Activated T-helper 17 cell treated with anti-CD3 and anti-CD28 coated beads, Interleukin-2, amount 50 U/mL, for 72 hours (primary cell): ENCODE results near the gene CCDC30. TPM values are rescaled to one million over a fixed set of nuclear protein-coding genes. Genes with fewer than 3 reads are reported as not detected.
"Not testable (repeated sequence)": the region's sequence is repeated elsewhere in the genome, so short reads cannot be mapped to it uniquely, and the experiment has no call there.

Experiments used
- ATAC-seq: fragments of 150-1000 bp; cut with Tn5 transposase; replicated peaks from 2 replicates; pipeline ENCODE4 v1.10.0; 2021; ENCODE audit warnings: mild to moderate bottlenecking, moderate library complexity
- H3K27ac Mint-ChIP-seq: one replicate; pipeline ENCODE4 v1.8.0; 2022; ENCODE audit warnings: mixed read lengths
- H3K27me3 Mint-ChIP-seq: one replicate; pipeline ENCODE4 v1.8.0; 2022; ENCODE audit warnings: mixed read lengths
- H3K36me3 Mint-ChIP-seq: one replicate; pipeline ENCODE4 v1.8.0; 2022; ENCODE audit warnings: low read depth, mild to moderate bottlenecking, mixed read lengths
- H3K4me1 Mint-ChIP-seq: one replicate; pipeline ENCODE4 v1.8.0; 2022; ENCODE audit warnings: mixed read lengths
- H3K4me3 Mint-ChIP-seq: one replicate; pipeline ENCODE4 v1.8.0; 2022; ENCODE audit warnings: mild to moderate bottlenecking, mixed read lengths
- H3K9me3 Mint-ChIP-seq: one replicate; pipeline ENCODE4 v1.8.0; 2022; ENCODE audit warnings: mixed read lengths
- total RNA-seq, 2 donors: library from RNA; stranded (reverse); gene quantifications; one replicate each; pipeline ENCODE4 v1.2.3, GENCODE V29; 2022

CCDC30 gene
- total RNA-seq, 2 donors from 2014 or later, result 2.4 to 5.2 TPM

- no peak for ATAC-seq
- no peaks in the 10 kb centered on the region for H3K36me3 Mint-ChIP-seq
These were observed 138.4 kb downstream of the CCDC30 start for GRCh38 chr1:42601472-42601871.

DNA sequence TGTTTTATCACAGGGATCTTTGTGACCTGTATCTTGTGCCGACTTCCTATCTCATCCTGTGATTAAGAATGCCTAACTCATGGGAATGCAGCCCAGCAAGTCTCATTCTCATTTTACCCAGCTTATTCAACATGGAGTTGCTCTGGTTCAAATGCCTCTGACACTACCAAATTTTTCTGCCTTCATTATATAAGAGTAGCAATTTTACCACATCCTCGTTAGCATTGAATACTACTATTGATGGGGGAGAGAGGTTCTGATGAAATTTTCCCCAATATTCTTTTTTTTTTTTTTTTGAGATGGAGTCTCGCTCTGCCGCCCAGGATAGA is 150.7 kb downstream of the CCDC30 start:
- Mint-ChIP-seq H3K4me1 (no peaks in the 10 kb centered on the region), H3K27ac (no peak overlapping the region), H3K36me3 (no peaks in the 10 kb centered on the region), H3K4me3 (no peak overlapping the region), H3K27me3 (no peaks in the 10 kb centered on the region), H3K9me3 (no peaks in the 10 kb centered on the region)
- no peak for ATAC-seq

More at GRCh38 chr1:42601472-42601871, 138.4 kb downstream of the CCDC30 start:
- H3K9me3 Mint-ChIP-seq, result peaks cover 3% of the 10 kb centered on the region
- H3K4me3 Mint-ChIP-seq, result no peak overlapping the region
- no peaks in the 10 kb centered on the region for H3K27me3 Mint-ChIP-seq
- no peak overlapping the region for H3K27ac Mint-ChIP-seq
- H3K4me1 Mint-ChIP-seq, result no peaks in the 10 kb centered on the region

- H3K27me3 Mint-ChIP-seq, result no peaks in the 10 kb centered on the region
- H3K4me3 Mint-ChIP-seq, result no peak overlapping the region
- no peaks in the 10 kb centered on the region for H3K9me3 Mint-ChIP-seq
- no peak overlapping the region for H3K27ac Mint-ChIP-seq
- no peaks in the 10 kb centered on the region for H3K4me1 Mint-ChIP-seq
- H3K36me3 Mint-ChIP-seq, result no peaks in the 10 kb centered on the region
- no peak for ATAC-seq
These were observed 155.8 kb downstream of the CCDC30 start for GRCh38 chr1:42618866-42619265.

DNA sequence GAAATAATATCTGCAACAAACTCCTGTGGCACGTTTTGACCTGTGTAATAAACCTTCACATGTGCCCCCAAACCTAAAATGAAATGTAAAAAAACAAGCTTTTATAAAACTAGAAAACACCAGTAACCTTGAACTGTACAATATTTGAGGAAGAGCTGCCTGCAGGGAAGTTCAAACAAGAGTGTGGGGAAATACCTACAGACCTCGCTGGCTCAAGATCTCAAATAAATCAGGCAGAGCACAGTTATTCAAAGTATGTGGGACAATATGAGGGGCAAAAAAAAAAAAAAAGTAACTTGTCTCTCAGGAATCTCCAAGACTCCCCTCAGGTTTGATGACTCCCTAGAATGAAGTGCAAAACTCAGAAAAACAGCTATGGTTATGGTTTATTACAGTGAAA is 157.2 kb downstream of the CCDC30 start:
- Mint-ChIP-seq H3K36me3 (no peaks in the 10 kb centered on the region), H3K27ac (no peak overlapping the region), H3K4me3 (no peak overlapping the region), H3K4me1 (no peaks in the 10 kb centered on the region), H3K9me3 (no peaks in the 10 kb centered on the region), H3K27me3 (no peaks in the 10 kb centered on the region)
- no peak for ATAC-seq

- not testable (repeated sequence) for H3K9me3 Mint-ChIP-seq, H3K36me3 Mint-ChIP-seq, H3K27me3 Mint-ChIP-seq, H3K4me1 Mint-ChIP-seq, H3K27ac Mint-ChIP-seq, ATAC-seq, H3K4me3 Mint-ChIP-seq
These were observed 158.1 kb downstream of the CCDC30 start for GRCh38 chr1:42621180-42621579.

- H3K9me3 Mint-ChIP-seq, H3K36me3 Mint-ChIP-seq, H3K4me1 Mint-ChIP-seq, H3K27me3 Mint-ChIP-seq, H3K4me3 Mint-ChIP-seq, ATAC-seq, H3K27ac Mint-ChIP-seq: not testable (repeated sequence)
These were observed 164.1 kb downstream of the CCDC30 start for GRCh38 chr1:42627205-42627604.

DNA sequence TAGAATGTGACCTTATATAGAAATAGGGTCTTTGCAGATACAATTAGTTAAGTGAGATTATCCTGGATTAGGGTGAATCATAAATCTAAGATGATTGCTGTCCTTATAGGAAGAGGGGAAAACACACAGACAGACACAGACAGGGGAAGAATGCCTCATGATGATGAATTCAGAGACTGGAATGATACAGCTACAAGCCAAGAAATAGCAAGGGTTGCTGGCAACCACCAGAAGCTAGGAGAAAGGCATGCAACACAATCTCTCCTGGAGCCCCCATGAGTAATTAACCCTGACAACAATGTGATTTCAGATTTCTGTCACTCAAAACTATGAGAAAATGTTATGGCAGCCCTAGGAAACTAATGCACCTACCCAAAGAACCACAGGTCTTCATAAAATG is 176.0 kb downstream of the CCDC30 start:
- ATAC-seq, result no peak
- Mint-ChIP-seq H3K9me3 (no peaks in the 10 kb centered on the region), H3K36me3 (no peaks in the 10 kb centered on the region), H3K27ac (no peak overlapping the region), H3K27me3 (no peaks in the 10 kb centered on the region), H3K4me3 (no peak overlapping the region), H3K4me1 (no peaks in the 10 kb centered on the region)

- ATAC-seq, result no peak
- H3K9me3 Mint-ChIP-seq, result no peaks in the 10 kb centered on the region
- H3K4me3 Mint-ChIP-seq, result no peak overlapping the region
- H3K4me1 Mint-ChIP-seq, result no peaks in the 10 kb centered on the region
- no peaks in the 10 kb centered on the region for H3K27me3 Mint-ChIP-seq
- H3K36me3 Mint-ChIP-seq, result no peaks in the 10 kb centered on the region
- no peak overlapping the region for H3K27ac Mint-ChIP-seq
These were observed 183.0 kb downstream of the CCDC30 start for GRCh38 chr1:42646056-42646455.

- Mint-ChIP-seq H3K27ac (peak overlapping the region; percentile 80), H3K4me1 (peaks cover 31% of the 10 kb centered on the region), H3K4me3 (peak overlapping the region; percentile 93), H3K36me3 (peaks cover 35% of the 10 kb centered on the region), H3K9me3 (no peaks in the 10 kb centered on the region), H3K27me3 (no peaks in the 10 kb centered on the region)
- no peak for ATAC-seq
These were observed 194.1 kb downstream of the CCDC30 start for GRCh38 chr1:42657201-42657600.

GRCh38 chr1:42657981-42658876 is 195.1 kb downstream of the CCDC30 start, which contains the start of gene PPIH:
Gene PPIH (plus strand): TSS chr1:42658423. CDS start chr1:42658447, 24 bp downstream.
- H3K27me3 Mint-ChIP-seq, result no peaks in the 10 kb centered on the region
- peaks cover 41% of the 10 kb centered on the region for H3K36me3 Mint-ChIP-seq
- no peaks in the 10 kb centered on the region for H3K9me3 Mint-ChIP-seq
- H3K27ac Mint-ChIP-seq, result peak within 1 kb of the TSS; percentile 80
- H3K4me1 Mint-ChIP-seq, result peaks cover 31% of the 10 kb centered on the region
- H3K4me3 Mint-ChIP-seq, result peak within 1 kb of the TSS; percentile 93
- ATAC-seq, result peak; percentile 98

DNA sequence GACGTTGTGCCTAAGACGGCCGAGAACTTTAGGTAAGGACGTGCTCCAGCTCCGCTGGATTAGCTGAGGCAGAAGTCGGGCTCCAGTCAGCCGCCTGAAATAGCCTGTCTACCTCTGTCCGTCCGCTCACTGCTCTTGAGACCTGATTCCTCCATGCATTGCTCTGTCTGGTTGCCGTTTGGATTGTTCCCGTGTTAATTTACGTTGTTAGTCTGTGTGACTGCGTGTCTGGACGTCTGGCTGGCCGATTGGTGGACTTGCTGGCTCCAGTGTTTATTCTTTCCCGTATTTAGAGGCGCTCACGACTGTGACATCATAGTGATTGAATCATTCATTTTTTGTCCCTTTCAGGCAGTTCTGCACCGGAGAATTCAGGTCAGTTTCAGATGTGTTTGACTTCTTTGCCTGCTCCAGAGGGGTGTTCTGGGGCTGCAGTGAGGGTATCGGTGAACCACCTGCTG is 195.8 kb downstream of the CCDC30 start:
- H3K4me3 Mint-ChIP-seq, result peak overlapping the region; percentile 93
- no peak for ATAC-seq
- H3K9me3 Mint-ChIP-seq, result no peaks in the 10 kb centered on the region
- peak overlapping the region; percentile 80 for H3K27ac Mint-ChIP-seq
- H3K36me3 Mint-ChIP-seq, result peaks cover 48% of the 10 kb centered on the region
- no peaks in the 10 kb centered on the region for H3K27me3 Mint-ChIP-seq
- H3K4me1 Mint-ChIP-seq, result peaks cover 31% of the 10 kb centered on the region

DNA sequence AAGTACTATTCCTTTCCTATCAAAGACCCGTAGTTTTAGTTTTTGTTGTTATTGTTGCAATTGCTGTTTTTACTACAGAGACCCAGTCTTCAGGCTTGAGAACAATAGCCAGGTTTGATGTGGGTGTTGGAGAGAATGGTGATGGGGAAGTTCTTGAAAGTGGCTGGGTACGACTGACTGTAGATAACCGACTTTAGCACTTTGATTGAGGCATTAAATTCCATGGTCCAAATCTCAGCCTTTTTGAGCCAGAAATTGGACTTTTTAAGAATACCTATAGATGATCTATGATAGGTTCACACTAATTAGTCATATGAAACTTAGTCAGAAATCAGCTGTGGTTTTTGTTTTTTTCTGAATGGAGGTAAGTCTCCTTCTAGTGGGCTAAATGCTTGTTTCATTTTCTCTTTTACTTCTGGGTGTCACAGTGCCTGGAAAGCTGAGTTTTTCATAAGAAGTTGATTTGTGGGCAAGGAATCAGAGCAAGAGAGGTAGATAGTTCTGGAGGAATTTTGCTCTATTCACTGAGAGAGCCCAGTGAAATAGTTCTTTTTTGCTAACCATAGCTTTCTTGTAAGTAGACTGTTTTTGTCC is 197.9 kb downstream of the CCDC30 start:
- peaks cover 69% of the 10 kb centered on the region for H3K36me3 Mint-ChIP-seq
- H3K27me3 Mint-ChIP-seq, result no peaks in the 10 kb centered on the region
- peak overlapping the region; percentile 93 for H3K4me3 Mint-ChIP-seq
- H3K9me3 Mint-ChIP-seq, result no peaks in the 10 kb centered on the region
- ATAC-seq, result peak; percentile 62
- H3K27ac Mint-ChIP-seq, result peak overlapping the region; percentile 89
- peaks cover 31% of the 10 kb centered on the region for H3K4me1 Mint-ChIP-seq

DNA sequence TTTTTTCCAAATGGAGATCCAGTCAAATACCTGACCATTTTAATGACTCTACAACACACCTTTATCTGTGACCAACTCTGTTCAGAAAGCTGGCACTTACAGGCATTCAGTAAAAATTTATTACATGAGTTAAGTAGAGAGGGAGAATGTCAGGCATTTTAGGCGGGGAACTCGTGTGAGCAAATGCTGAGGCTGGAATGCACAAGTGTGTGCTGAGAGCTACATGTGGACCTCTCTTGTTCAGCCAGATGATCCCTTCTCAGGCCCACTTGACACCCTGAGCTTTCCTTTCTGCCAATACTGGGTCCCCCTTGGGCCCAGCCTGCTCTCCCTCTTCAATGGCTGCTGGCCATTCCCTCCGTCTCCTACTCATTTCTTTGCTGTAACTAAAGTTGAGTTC is 206.8 kb downstream of the CCDC30 start:
- H3K36me3 Mint-ChIP-seq, result peaks cover 95% of the 10 kb centered on the region
- no peaks in the 10 kb centered on the region for H3K4me1 Mint-ChIP-seq
- H3K27ac Mint-ChIP-seq, result no peak overlapping the region
- no peaks in the 10 kb centered on the region for H3K27me3 Mint-ChIP-seq
- no peaks in the 10 kb centered on the region for H3K9me3 Mint-ChIP-seq
- no peak for ATAC-seq
- H3K4me3 Mint-ChIP-seq, result no peak overlapping the region

DNA sequence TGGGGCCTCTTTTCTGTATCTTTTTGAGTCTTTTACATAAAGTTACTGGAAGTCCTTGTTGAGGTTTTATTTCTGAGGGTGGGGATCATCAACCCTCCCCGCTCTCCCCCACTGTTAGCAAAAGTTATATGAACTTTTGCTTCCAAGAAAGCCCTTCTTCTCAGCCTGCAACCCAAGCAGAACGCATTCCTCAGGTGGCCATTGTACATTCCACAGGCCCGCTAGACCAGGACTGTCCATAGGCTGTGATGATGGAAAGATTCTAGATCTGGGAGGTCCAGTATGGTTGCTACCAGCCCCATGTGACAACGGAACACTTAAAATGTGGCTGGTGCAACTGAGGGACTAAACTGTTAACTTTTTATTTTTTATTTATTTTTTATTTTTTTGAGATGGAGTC is 207.3 kb downstream of the CCDC30 start:
- Mint-ChIP-seq H3K27me3 (no peaks in the 10 kb centered on the region), H3K4me3 (no peak overlapping the region), H3K36me3 (peaks cover 95% of the 10 kb centered on the region), H3K9me3 (no peaks in the 10 kb centered on the region), H3K27ac (no peak overlapping the region), H3K4me1 (no peaks in the 10 kb centered on the region)
- ATAC-seq, result no peak

GRCh38 chr1:42674214-42674613 is 211.1 kb downstream of the CCDC30 start:
- H3K27me3 Mint-ChIP-seq, result no peaks in the 10 kb centered on the region
- no peak for ATAC-seq
- H3K27ac Mint-ChIP-seq, result peak overlapping the region; percentile 2
- no peak overlapping the region for H3K4me3 Mint-ChIP-seq
- no peaks in the 10 kb centered on the region for H3K4me1 Mint-ChIP-seq
- no peaks in the 10 kb centered on the region for H3K9me3 Mint-ChIP-seq
- peaks cover 73% of the 10 kb centered on the region for H3K36me3 Mint-ChIP-seq
